ENCODE data around the gene USB1. TPM values are rescaled to one million over a fixed set of nuclear protein-coding genes. Genes with fewer than 3 reads are reported as not detected.

The USB1 gene
- total and polyA plus RNA-seq, 5 donors from 2014 or later, result 29.3 to 46.8 (median 35.7) TPM

DNA sequence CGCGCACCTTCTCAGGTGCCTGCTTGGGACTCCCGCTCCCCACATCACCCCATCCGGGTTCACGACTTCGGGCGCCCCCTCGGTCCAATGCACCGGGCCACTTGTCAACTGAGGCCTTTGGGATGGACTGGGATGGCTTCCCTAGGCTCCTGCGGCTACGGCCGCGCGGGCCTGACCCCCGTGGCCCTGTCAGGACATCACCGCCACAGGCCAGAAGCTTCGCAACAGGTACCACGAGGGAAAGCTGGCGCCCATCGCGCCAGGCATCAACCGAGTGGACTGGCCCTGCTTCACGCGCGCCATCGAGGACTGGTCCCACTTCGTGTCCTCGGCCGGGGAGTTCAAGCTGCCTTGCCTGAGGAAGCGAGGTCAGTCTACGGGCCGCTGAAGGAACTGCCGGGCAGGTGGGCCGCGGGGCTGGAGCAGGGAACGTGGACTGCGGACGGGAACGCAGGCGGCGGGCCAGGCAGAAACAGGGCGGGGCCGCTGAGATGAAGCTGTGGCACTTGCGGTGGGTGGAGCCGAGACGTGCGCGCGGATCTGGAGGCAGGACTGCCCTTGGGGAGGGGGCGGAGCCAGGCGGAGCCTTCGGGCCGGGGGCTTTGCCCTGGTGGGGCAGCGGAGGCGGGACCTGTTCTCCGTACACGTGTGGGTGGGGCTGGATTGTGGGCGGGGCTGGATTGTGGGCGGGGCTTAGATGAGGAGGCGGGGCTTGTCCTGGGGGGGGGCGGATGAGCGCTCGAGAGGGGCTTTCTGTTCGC is 16.6 kb upstream of the USB1 start:
- H3K27ac ChIP-seq (ENCODE audit: insufficient read depth, low read length, poor library complexity, severe bottlenecking), result peak overlapping the region; percentile 63
- peaks cover 18% of the 10 kb centered on the region for H3K4me1 ChIP-seq (ENCODE audit: control insufficient read depth, insufficient read depth, low read length, poor library complexity, severe bottlenecking)
- H3K36me3 ChIP-seq (ENCODE audit: control insufficient read depth, insufficient read depth, low read length), result no peaks in the 10 kb centered on the region
- Mint-ChIP-seq H3K4me1 (peaks cover 0 to 20% (median 6%) of the 10 kb centered on the region in 4 donors), H3K27ac (peak overlapping the region; percentile 56 to 94 (median 67)), H3K27me3 (peaks cover 10% of the 10 kb centered on the region), H3K9me3 (no peaks in the 10 kb centered on the region), H3K4me3 (peak overlapping the region; percentile 82 to 96 (median 86)), H3K36me3 (no peaks in the 10 kb centered on the region)
- no peak overlapping the region for H3K4me3 ChIP-seq (ENCODE audit: low read depth, low read length)
- peak; percentile 97 to 98 for ATAC-seq (ENCODE audit: low read depth in 2 of 2)
- DNase-seq, result peak; percentile 90 to 92 (median 92)
- no peaks in the 10 kb centered on the region for H3K9me3 ChIP-seq (ENCODE audit: control insufficient read depth in 2 of 2, low read length in 2 of 2)
- H3K27me3 ChIP-seq (ENCODE audit: control insufficient read depth, insufficient read depth, low read length), result no peaks in the 10 kb centered on the region

DNA sequence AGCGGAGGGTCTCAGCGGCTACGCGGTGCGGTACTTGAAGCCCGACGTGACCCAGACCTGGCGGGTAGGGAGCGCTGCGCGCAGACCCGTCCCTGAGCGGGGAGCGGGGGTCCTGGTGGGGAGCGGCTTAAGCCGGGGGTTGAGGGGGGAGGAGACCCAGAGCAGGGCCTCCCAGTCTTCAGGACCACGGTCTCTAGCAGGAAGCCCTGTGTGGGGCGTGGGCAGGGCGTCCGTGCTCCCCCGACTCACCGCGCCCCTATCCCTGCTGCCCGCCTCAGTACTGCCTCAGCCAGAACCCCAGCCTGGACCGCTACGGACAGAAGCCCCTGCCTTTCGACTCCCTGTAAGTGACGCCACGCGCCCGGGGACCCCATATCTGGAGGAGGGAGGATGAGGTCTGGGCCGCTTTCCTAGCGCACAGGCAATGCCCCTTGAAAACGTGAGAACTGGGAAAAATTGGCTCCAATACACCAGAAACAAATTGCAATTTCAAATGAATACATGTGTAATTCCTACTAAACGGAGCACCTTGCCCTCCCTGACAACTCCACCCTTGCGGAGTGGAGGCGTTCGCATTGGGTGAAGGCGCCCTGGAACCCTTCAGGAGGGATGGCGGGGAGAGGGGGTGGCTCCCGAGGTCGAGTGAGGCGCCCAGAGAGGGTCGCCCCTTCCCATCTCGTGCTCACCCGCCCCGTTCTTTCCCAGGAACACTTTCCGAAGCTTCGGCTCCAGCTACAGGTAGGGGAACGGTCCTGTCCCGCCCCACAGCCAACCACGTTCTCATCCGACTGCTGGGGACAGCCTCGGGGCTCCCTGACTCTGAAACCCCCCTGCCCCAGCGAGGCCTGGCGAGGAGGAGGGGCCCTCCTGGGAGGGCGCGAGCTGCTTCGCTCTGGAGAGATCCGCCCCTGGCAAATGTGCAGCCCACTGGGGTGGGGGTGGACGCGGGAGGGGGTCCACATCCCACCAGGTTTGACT is 15.7 kb upstream of the USB1 start:
- Mint-ChIP-seq H3K27ac (peak overlapping the region; percentile 56 to 94 (median 67)), H3K27me3 (peaks cover 6% of the 10 kb centered on the region), H3K4me3 (peak overlapping the region; percentile 82 to 96 (median 89)), H3K36me3 (no peaks in the 10 kb centered on the region), H3K4me1 (peaks cover 0 to 20% (median 6%) of the 10 kb centered on the region in 4 donors), H3K9me3 (no peaks in the 10 kb centered on the region)
- no peaks in the 10 kb centered on the region for H3K9me3 ChIP-seq (ENCODE audit: control insufficient read depth in 2 of 2, low read length in 2 of 2)
- H3K36me3 ChIP-seq (ENCODE audit: control insufficient read depth, insufficient read depth, low read length), result no peaks in the 10 kb centered on the region
- peak overlapping the region; percentile 63 for H3K27ac ChIP-seq (ENCODE audit: insufficient read depth, low read length, poor library complexity, severe bottlenecking)
- ATAC-seq (ENCODE audit: low read depth in 2 of 2), result peak; percentile 28 to 49
- peak overlapping the region; percentile 19 for H3K4me3 ChIP-seq (ENCODE audit: low read depth, low read length)
- peaks cover 18% of the 10 kb centered on the region for H3K4me1 ChIP-seq (ENCODE audit: control insufficient read depth, insufficient read depth, low read length, poor library complexity, severe bottlenecking)
- DNase-seq, result no peak
- no peaks in the 10 kb centered on the region for H3K27me3 ChIP-seq (ENCODE audit: control insufficient read depth, insufficient read depth, low read length)

- Histone ChIP-seq H3K4me1 (ENCODE audit: control insufficient read depth, insufficient read depth, low read length, poor library complexity, severe bottlenecking) (peaks cover 18% of the 10 kb centered on the region), H3K4me3 (ENCODE audit: low read depth, low read length) (no peak overlapping the region), H3K9me3 (ENCODE audit: control insufficient read depth in 2 of 2, low read length in 2 of 2) (no peaks in the 10 kb centered on the region), H3K27me3 (ENCODE audit: control insufficient read depth, insufficient read depth, low read length) (no peaks in the 10 kb centered on the region), H3K27ac (ENCODE audit: insufficient read depth, low read length, poor library complexity, severe bottlenecking) (peak overlapping the region; percentile 63), H3K36me3 (ENCODE audit: control insufficient read depth, insufficient read depth, low read length) (no peaks in the 10 kb centered on the region)
- peaks cover 4% of the 10 kb centered on the region for H3K27me3 Mint-ChIP-seq
- DNase-seq (no peak), ATAC-seq (ENCODE audit: low read depth in 2 of 2) (no peak)
- H3K4me1 Mint-ChIP-seq, result peaks cover 0 to 20% (median 6%) of the 10 kb centered on the region in 4 donors
- H3K9me3 Mint-ChIP-seq, result no peaks in the 10 kb centered on the region
- no peaks in the 10 kb centered on the region for H3K36me3 Mint-ChIP-seq
- peak overlapping the region; percentile 53 to 96 (median 86) for H3K4me3 Mint-ChIP-seq
- H3K27ac Mint-ChIP-seq, result peak overlapping the region in 1 of 3 donors; percentile 94
Measured at GRCh38 chr16:57986196-57986595, 15.0 kb upstream of the USB1 start.

GRCh38 chr16:57987441-57988177 is 13.6 kb upstream of the USB1 start:
- Mint-ChIP-seq H3K36me3 (no peaks in the 10 kb centered on the region), H3K27ac (peak overlapping the region in 1 of 3 donors; percentile 26), H3K4me1 (peaks cover 0 to 21% (median 7%) of the 10 kb centered on the region in 4 donors), H3K9me3 (no peaks in the 10 kb centered on the region), H3K4me3 (no peak overlapping the region), H3K27me3 (peaks cover 4% of the 10 kb centered on the region)
- no peak overlapping the region for H3K4me3 ChIP-seq (ENCODE audit: low read depth, low read length)
- no peaks in the 10 kb centered on the region for H3K27me3 ChIP-seq (ENCODE audit: control insufficient read depth, insufficient read depth, low read length)
- no peaks in the 10 kb centered on the region for H3K36me3 ChIP-seq (ENCODE audit: control insufficient read depth, insufficient read depth, low read length)
- DNase-seq (no peak), ATAC-seq (ENCODE audit: low read depth in 2 of 2) (no peak)
- H3K9me3 ChIP-seq (ENCODE audit: control insufficient read depth in 2 of 2, low read length in 2 of 2), result no peaks in the 10 kb centered on the region
- H3K4me1 ChIP-seq (ENCODE audit: control insufficient read depth, insufficient read depth, low read length, poor library complexity, severe bottlenecking), result peaks cover 18% of the 10 kb centered on the region
- H3K27ac ChIP-seq (ENCODE audit: insufficient read depth, low read length, poor library complexity, severe bottlenecking), result no peak overlapping the region

DNA sequence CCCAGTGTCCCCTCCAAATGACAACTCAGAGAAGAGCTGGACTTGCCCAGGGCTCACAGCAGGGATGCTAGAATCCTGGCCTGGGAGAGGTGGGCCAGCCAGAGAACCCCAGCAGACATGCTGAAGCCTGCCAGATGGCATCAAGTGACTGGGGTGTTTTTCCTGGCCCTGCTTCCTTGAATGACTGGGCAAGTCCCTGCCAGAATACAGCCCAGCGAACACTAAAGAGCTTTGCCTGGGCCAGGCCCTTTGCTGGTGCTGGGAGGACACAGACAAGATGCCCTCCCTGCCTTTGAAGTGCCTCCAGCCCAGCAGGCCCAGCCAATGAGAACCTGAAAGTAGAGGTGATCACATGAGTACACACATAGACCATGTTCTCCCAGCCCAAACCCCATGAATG is 12.3 kb upstream of the USB1 start:
- Mint-ChIP-seq H3K9me3 (no peaks in the 10 kb centered on the region), H3K36me3 (no peaks in the 10 kb centered on the region), H3K27me3 (peaks cover 4% of the 10 kb centered on the region), H3K4me1 (peaks cover 0 to 32% (median 9%) of the 10 kb centered on the region in 4 donors), H3K27ac (peak overlapping the region in 2 of 3 donors; percentile 20 to 39), H3K4me3 (no peak overlapping the region)
- DNase-seq (no peak), ATAC-seq (ENCODE audit: low read depth in 2 of 2) (no peak)
- Histone ChIP-seq H3K27me3 (ENCODE audit: control insufficient read depth, insufficient read depth, low read length) (no peaks in the 10 kb centered on the region), H3K4me1 (ENCODE audit: control insufficient read depth, insufficient read depth, low read length, poor library complexity, severe bottlenecking) (peaks cover 19% of the 10 kb centered on the region), H3K27ac (ENCODE audit: insufficient read depth, low read length, poor library complexity, severe bottlenecking) (no peak overlapping the region), H3K4me3 (ENCODE audit: low read depth, low read length) (no peak overlapping the region), H3K9me3 (ENCODE audit: control insufficient read depth in 2 of 2, low read length in 2 of 2) (no peaks in the 10 kb centered on the region), H3K36me3 (ENCODE audit: control insufficient read depth, insufficient read depth, low read length) (no peaks in the 10 kb centered on the region)

- Histone ChIP-seq H3K9me3 (ENCODE audit: control insufficient read depth in 2 of 2, low read length in 2 of 2) (no peaks in the 10 kb centered on the region), H3K36me3 (ENCODE audit: control insufficient read depth, insufficient read depth, low read length) (peaks cover 11% of the 10 kb centered on the region), H3K4me1 (ENCODE audit: control insufficient read depth, insufficient read depth, low read length, poor library complexity, severe bottlenecking) (peaks cover 18% of the 10 kb centered on the region), H3K4me3 (ENCODE audit: low read depth, low read length) (no peak overlapping the region), H3K27me3 (ENCODE audit: control insufficient read depth, insufficient read depth, low read length) (no peaks in the 10 kb centered on the region), H3K27ac (ENCODE audit: insufficient read depth, low read length, poor library complexity, severe bottlenecking) (no peak overlapping the region)
- ATAC-seq (ENCODE audit: low read depth in 2 of 2), result no peak
- Mint-ChIP-seq H3K36me3 (peaks cover 6% of the 10 kb centered on the region), H3K27ac (peak overlapping the region in 1 of 3 donors; percentile 82), H3K4me3 (no peak overlapping the region), H3K4me1 (peaks cover 0 to 32% (median 9%) of the 10 kb centered on the region in 4 donors), H3K27me3 (no peaks in the 10 kb centered on the region), H3K9me3 (no peaks in the 10 kb centered on the region)
- no peak for DNase-seq
Measured at GRCh38 chr16:57991551-57992059, 9.6 kb upstream of the USB1 start.

GRCh38 chr16:57992084-57992483 is 9.1 kb upstream of the USB1 start:
- Histone ChIP-seq H3K27me3 (ENCODE audit: control insufficient read depth, insufficient read depth, low read length) (no peaks in the 10 kb centered on the region), H3K27ac (ENCODE audit: insufficient read depth, low read length, poor library complexity, severe bottlenecking) (no peak overlapping the region), H3K4me1 (ENCODE audit: control insufficient read depth, insufficient read depth, low read length, poor library complexity, severe bottlenecking) (peaks cover 23% of the 10 kb centered on the region), H3K4me3 (ENCODE audit: low read depth, low read length) (no peak overlapping the region), H3K36me3 (ENCODE audit: control insufficient read depth, insufficient read depth, low read length) (peaks cover 15% of the 10 kb centered on the region), H3K9me3 (ENCODE audit: control insufficient read depth in 2 of 2, low read length in 2 of 2) (no peaks in the 10 kb centered on the region)
- Mint-ChIP-seq H3K9me3 (no peaks in the 10 kb centered on the region), H3K27ac (peak overlapping the region in 2 of 3 donors; percentile 82), H3K36me3 (peaks cover 6% of the 10 kb centered on the region), H3K4me3 (no peak overlapping the region), H3K4me1 (peaks cover 0 to 33% (median 10%) of the 10 kb centered on the region in 4 donors), H3K27me3 (no peaks in the 10 kb centered on the region)
- ATAC-seq (ENCODE audit: low read depth in 2 of 2) (no peak), DNase-seq (no peak)
